Activated CD8-positive, alpha-beta memory T cell treated with anti-CD3 and anti-CD28 coated beads, Interleukin-2, amount 50 U/mL, for 4 hours (primary cell): ENCODE measurements around the gene TRIM32.

ENCODE experiments used
- DNase-seq: peaks from one replicate; pipeline ENCODE4 v3.0.0-alpha.2; 2020

Gene TRIM32

GRCh38 chr9:116706310-116707290 is 19.5 kb downstream of the TRIM32 start:
- no peak for DNase-seq

DNA sequence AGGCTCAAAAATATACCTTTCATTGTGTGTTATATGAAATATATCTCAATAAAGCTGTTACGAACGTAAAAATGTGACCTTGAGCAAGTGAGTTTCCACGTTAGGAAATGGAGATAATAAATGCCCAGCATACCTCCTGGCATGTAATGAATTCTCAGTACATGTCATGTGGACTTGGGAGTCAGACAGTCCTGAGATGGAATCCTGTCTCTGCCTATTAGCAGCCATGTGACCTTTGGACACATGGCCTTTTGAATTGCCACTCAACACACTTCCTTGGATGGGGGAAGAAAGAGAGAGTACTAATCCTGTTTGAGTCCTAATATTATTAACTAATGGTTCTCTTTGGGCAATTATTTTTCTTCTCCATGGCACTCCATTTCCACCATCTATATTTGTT is 25.7 kb downstream of the TRIM32 start:
- DNase-seq: no peak

GRCh38 chr9:116713271-116713670 is 26.2 kb downstream of the TRIM32 start:
- DNase-seq: no peak

DNA sequence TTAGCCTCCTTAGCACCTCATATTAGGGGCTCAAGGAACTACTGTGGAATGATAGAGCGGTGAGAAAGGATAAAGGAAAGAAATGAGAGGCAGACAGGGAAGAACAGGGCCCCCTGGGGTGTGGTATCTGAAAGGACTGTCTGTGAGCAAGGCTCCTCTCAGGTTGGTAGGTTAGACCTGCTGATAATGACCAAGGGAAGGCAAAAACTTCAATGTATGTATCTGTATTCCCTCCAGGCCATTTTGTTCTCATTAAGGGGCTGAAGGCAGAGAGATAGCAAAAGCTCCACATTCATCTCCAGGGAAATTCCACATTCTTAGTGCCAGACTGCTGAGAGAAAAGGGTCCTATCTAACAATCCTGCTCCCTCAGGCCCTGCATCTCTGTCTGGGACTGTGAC is 28.6 kb downstream of the TRIM32 start:
- DNase-seq: no peak

DNA sequence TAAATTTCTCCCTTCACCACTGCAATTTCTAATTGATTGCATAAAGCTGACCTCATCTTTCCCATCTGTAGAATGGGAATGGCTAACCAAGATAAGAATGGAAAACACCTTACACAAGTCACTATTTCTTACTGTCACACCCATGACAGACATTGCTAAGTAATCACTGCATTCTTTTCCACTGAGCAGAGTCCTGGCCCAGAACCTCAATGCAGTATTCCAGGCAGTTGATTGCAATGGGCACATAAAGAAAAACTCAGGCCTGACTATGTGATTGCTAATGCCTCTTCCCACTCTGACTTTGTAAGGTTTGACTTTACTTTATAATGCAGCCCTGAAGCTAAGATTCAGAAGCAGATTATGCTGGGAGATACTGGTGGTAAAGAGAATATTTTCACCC is 29.3 kb downstream of the TRIM32 start:
- DNase-seq: no peak

GRCh38 chr9:116717150-116717549 is 30.0 kb downstream of the TRIM32 start:
- no peak for DNase-seq

GRCh38 chr9:116718111-116718510 is 31.0 kb downstream of the TRIM32 start:
- DNase-seq: no peak

DNA sequence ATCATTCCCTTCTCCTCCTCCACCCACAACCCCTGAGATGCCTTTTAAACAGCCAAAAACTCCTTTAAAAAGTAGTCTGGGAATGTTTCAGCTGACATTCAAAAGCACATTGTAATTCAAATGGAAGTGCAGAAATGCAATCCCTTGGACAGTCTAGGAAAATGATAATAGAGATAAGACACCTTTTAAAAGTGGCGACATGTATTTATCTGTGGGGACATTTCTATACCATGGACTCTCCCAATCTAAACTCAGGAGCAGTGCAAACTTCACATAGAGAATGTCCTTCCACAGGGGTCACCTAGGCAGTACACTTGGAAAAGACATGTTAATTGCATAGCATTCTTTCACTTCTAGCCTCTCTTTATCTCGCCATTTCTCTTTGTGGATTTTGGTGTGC is 33.0 kb downstream of the TRIM32 start:
- DNase-seq: no peak

DNA sequence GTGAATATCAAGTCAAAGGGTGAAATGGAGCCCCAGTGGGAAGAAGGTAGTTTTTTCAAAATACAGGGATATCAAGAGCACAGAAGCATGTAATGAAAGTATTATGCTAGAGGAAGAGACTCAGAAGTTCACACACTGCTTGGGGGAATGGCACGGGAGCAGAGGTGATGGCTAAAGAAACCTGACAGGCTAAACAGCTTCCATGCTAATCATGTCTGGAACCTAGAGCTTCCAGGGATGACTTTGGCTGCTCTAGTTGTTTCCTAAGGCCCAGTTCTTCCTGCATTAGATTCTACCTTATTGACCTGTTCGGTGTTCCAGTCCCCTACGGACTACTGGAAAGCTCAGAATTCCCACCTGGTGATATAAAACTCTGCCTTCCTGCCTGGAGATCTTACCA is 34.3 kb downstream of the TRIM32 start:
- DNase-seq: no peak

GRCh38 chr9:116721944-116722343 is 34.8 kb downstream of the TRIM32 start:
- no peak for DNase-seq

- DNase-seq: no peak
These were observed 37.0 kb downstream of the TRIM32 start for GRCh38 chr9:116724123-116724522.

DNA sequence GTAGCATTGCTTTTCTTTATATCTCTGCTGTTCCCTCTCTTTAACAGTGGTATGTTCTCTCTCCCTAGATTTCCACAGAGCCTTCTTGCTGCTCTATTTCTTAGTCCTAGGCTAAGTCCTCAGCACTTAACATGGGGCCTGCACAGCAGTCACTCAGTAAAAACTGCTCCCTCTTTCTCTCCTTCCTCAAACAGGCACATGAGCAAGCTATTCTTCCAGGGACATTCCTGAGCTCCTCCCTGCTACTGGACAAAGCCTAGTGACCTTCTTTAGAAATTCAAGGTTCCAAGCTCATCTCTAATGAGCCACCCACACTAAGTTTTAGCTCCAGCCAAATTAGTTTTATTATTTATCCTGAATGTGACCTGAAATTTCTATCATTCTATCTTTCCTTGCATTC is 39.5 kb downstream of the TRIM32 start:
- no peak for DNase-seq

GRCh38 chr9:116733010-116733641 is 46.0 kb downstream of the TRIM32 start:
- DNase-seq: no peak

GRCh38 chr9:116736399-116737151 is 49.5 kb downstream of the TRIM32 start:
- DNase-seq: no peak

- DNase-seq: peak; percentile 28
These were observed 50.0 kb downstream of the TRIM32 start for GRCh38 chr9:116737152-116737546.

- DNase-seq: no peak
These were observed 54.1 kb downstream of the TRIM32 start for GRCh38 chr9:116741086-116741740.

DNA sequence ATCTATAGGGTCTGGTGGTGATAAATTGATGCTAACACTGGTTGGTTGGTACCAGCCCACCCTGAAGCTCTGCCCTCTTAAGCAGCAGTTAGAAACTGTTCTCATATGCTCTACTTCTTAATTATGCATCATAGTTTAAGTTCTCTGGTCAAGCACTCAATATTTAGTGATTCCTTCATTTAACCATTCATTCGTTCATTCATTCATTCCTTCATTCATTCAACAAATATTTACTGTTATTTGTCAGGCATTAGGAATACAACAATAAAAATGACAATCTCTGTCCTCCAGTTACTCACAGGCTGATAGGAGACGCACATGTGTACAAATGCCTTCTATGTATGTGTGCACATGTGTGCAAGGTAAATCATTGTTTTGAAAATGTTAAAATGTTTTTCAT is 54.6 kb downstream of the TRIM32 start:
- DNase-seq: no peak

- no peak for DNase-seq
These were observed 62.1 kb downstream of the TRIM32 start for GRCh38 chr9:116749176-116749575.

GRCh38 chr9:116749772-116750171 is 62.7 kb downstream of the TRIM32 start:
- no peak for DNase-seq

DNA sequence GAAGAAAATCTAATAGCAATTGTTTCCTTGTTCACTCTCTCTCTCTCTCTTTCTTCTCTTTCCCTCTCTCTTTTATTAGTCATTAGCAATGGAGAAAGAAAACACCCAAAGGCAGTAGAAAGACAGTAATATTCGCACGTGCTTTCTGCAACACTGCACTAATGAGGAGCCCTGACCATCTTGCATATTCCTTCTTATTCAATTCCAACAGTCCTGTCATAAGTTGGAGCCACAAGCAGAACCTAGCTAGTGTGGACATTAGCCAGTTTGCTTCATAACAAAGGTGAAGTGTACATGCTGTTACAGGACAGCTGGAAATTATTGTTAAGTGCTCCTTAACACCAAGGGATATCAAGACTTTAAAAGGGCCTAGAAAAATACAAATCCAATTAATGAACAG is 63.4 kb downstream of the TRIM32 start:
- DNase-seq: no peak
